ENCODE data around the gene CRADD. TPM values are rescaled to one million over a fixed set of nuclear protein-coding genes. Genes with fewer than 3 reads are reported as not detected.

CRADD gene
- 10 to 100 TPM; 12.4 to 58.7 (median 27.4) TPM for total RNA-seq
- polyA plus RNA-seq: 10 to 100 TPM in 1 of 3 donors, 1 to 10 TPM in 2; 5.5 to 15.9 (median 8.9) TPM
- long read RNA-seq, donor 1, transcript CRADD-201 (3 exons, 1,169 nt): major isoform, 9 of 9 reads
- long read RNA-seq, donor 1, partial matches to known transcripts: 0 of 9 reads
- long read RNA-seq, donor 1, other reads (novel, unspliced or antisense): 0 of 9 reads
- long read RNA-seq, donor 2, transcript CRADD-201 (3 exons, 1,169 nt): major isoform, 6 of 6 reads
- long read RNA-seq, donor 2, partial matches to known transcripts: 0 of 6 reads
- long read RNA-seq, donor 2, other reads (novel, unspliced or antisense): 0 of 6 reads

- Histone ChIP-seq H3K27ac (peak within 1 kb of the TSS; percentile 96 to 99 (median 98)), H3K36me3 (peaks cover 0 to 13% (median 0%) of the 10 kb centered on the region in 6 donors), H3K4me3 (peak within 1 kb of the TSS; percentile 37 to 80 (median 56)), H3K4me1 (peaks cover 12 to 43% (median 22%) of the 10 kb centered on the region in 6 donors), H3K9me3 (no peaks in the 10 kb centered on the region), H3K27me3 (replicated peaks in 1 of 7) (no peaks in the 10 kb centered on the region)
- 0 to 1% (median 0%) methylated on average over 41 of the region's 41 CpGs for WGBS, 5 donors
- intact Hi-C loops (cut with DNase I; ENCODE audit: low total_unique reads): no loop called here
- peak; percentile 95 for DNase-seq
- TF ChIP-seq POLR2A (IDR thresholded peaks at IDR 0.05) (peak in 1 of 3 donors; percentile 65), POLR2AphosphoS5 (IDR thresholded peaks at IDR 0.05) (peak; percentile 88 to 95 (median 94))
- TF ChIP-seq, protein P1, sequence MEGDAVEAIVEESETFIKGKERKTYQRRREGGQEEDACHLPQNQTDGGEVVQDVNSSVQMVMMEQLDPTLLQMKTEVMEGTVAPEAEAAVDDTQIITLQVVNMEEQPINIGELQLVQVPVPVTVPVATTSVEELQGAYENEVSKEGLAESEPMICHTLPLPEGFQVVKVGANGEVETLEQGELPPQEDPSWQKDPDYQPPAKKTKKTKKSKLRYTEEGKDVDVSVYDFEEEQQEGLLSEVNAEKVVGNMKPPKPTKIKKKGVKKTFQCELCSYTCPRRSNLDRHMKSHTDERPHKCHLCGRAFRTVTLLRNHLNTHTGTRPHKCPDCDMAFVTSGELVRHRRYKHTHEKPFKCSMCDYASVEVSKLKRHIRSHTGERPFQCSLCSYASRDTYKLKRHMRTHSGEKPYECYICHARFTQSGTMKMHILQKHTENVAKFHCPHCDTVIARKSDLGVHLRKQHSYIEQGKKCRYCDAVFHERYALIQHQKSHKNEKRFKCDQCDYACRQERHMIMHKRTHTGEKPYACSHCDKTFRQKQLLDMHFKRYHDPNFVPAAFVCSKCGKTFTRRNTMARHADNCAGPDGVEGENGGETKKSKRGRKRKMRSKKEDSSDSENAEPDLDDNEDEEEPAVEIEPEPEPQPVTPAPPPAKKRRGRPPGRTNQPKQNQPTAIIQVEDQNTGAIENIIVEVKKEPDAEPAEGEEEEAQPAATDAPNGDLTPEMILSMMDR (IDR thresholded peaks at IDR 0.05 in 8 of 11, conservative IDR thresholded peaks at IDR 0.05 in 3 of 11): peak in 2 of 11 experiments; percentile 15 to 16
These were observed at the start of gene CRADD for GRCh38 chr12:93677195-93678064. TSS of gene CRADD (plus strand) at chr12:93677375.

DNA sequence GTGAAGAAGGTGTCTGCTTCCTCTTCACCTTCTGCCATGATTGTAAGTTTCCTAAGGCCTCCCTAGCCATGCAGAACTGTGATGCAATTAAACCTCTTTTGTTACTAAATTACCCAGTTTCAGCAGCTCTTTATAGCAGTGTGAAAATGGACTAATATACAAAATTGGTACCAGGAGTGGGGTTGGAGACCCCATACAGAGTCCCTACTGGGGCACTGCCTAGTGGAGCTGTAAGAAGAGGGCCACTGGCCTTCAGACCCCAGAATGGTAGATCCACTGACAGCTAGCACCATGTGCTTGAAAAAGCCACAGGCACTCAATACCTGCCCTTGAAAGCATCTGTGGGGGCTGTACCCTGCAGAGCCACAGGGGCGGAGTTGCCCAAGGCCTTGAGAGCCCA is 44.8 kb upstream of the CRADD start:
- H3K9me3 ChIP-seq: peaks cover 0 to 25% (median 10%) of the 10 kb centered on the region in 8 donors
- no peaks in the 10 kb centered on the region for H3K36me3 ChIP-seq
- H3K4me3 ChIP-seq: no peak overlapping the region
- H3K4me1 ChIP-seq: no peaks in the 10 kb centered on the region
- H3K27me3 ChIP-seq (replicated peaks in 1 of 7): no peaks in the 10 kb centered on the region
- TF ChIP-seq POLR2AphosphoS5 (IDR thresholded peaks at IDR 0.05) (no peak), POLR2A (IDR thresholded peaks at IDR 0.05) (no peak)
- TF ChIP-seq, protein P1 (IDR thresholded peaks at IDR 0.05 in 8 of 11, conservative IDR thresholded peaks at IDR 0.05 in 3 of 11): no peak
- H3K27ac ChIP-seq: no peak overlapping the region
- no peak for DNase-seq
- intact Hi-C loops (cut with DNase I; ENCODE audit: low total_unique reads): no loop called here
- 88 to 100% (median 98%) methylated on average over 1 of the region's 1 CpG for WGBS, 5 donors

- Histone ChIP-seq H3K36me3 (no peaks in the 10 kb centered on the region), H3K9me3 (peaks cover 0 to 22% (median 10%) of the 10 kb centered on the region in 8 donors), H3K4me3 (no peak overlapping the region), H3K27ac (no peak overlapping the region), H3K27me3 (replicated peaks in 1 of 7) (peaks cover 0 to 10% (median 0%) of the 10 kb centered on the region in 7 donors), H3K4me1 (no peaks in the 10 kb centered on the region)
- TF ChIP-seq POLR2AphosphoS5 (IDR thresholded peaks at IDR 0.05) (no peak), POLR2A (IDR thresholded peaks at IDR 0.05) (no peak)
- TF ChIP-seq, protein P1 (IDR thresholded peaks at IDR 0.05 in 8 of 11, conservative IDR thresholded peaks at IDR 0.05 in 3 of 11): no peak
- 81 to 90% (median 89%) methylated on average over 3 of the region's 3 CpGs for WGBS, 5 donors
- intact Hi-C loops (cut with DNase I; ENCODE audit: low total_unique reads): no loop called here
- no peak for DNase-seq
These were observed 42.8 kb upstream of the CRADD start for GRCh38 chr12:93634416-93634815.
